ENCODE data around the gene UXS1.

UXS1 gene

GRCh38 chr2:106126295-106126694 is 67.8 kb downstream of the UXS1 start:
- TF ChIP-seq RARB (CRISPR knock-in tag; IDR thresholded peaks at IDR 0.05): no peak
- no peak for TF ChIP-seq ZFP3 (CRISPR knock-in tag; IDR thresholded peaks at IDR 0.05)
- no peak for TF ChIP-seq ZNF565 (CRISPR knock-in tag; conservative IDR thresholded peaks at IDR 0.05; ENCODE audit: low read depth)
- no peak for TF ChIP-seq ISL1 (CRISPR knock-in tag; IDR thresholded peaks at IDR 0.05)
- TF ChIP-seq TSHZ2 (CRISPR knock-in tag; IDR thresholded peaks at IDR 0.05): no peak
- TF ChIP-seq CSRNP3 (CRISPR knock-in tag; IDR thresholded peaks at IDR 0.05): no peak
- TF ChIP-seq ARNTL (CRISPR knock-in tag; IDR thresholded peaks at IDR 0.05; ENCODE audit: borderline replicate concordance, low read depth): no peak
- TF ChIP-seq ZNF70 (CRISPR knock-in tag; IDR thresholded peaks at IDR 0.05): no peak
- ATAC-seq: no peak

- ATAC-seq: no peak
- no peak for TF ChIP-seq BACH2 (CRISPR knock-in tag; IDR thresholded peaks at IDR 0.05; ENCODE audit: borderline replicate concordance)
- no peak for TF ChIP-seq PPARA (CRISPR knock-in tag; IDR thresholded peaks at IDR 0.05; ENCODE audit: borderline replicate concordance)
- no peak for TF ChIP-seq ZNF565 (CRISPR knock-in tag; conservative IDR thresholded peaks at IDR 0.05; ENCODE audit: low read depth)
- no peak for TF ChIP-seq CSDC2 (CRISPR knock-in tag; IDR thresholded peaks at IDR 0.05)
- TF ChIP-seq ZFP30 (CRISPR knock-in tag; IDR thresholded peaks at IDR 0.05): no peak
- TF ChIP-seq OSR1 (CRISPR knock-in tag; IDR thresholded peaks at IDR 0.05): no peak
- no peak for TF ChIP-seq ZC3H10 (CRISPR knock-in tag; IDR thresholded peaks at IDR 0.05)
- TF ChIP-seq PATZ1 (CRISPR knock-in tag; IDR thresholded peaks at IDR 0.05; ENCODE audit: borderline replicate concordance): no peak
- TF ChIP-seq POU6F1 (CRISPR knock-in tag; IDR thresholded peaks at IDR 0.05; ENCODE audit: borderline replicate concordance, low read depth): no peak
- TF ChIP-seq ESRRG (CRISPR knock-in tag; IDR thresholded peaks at IDR 0.05): no peak
- TF ChIP-seq SNAI2 (CRISPR knock-in tag; IDR thresholded peaks at IDR 0.05): no peak
- TF ChIP-seq ZNF70 (CRISPR knock-in tag; IDR thresholded peaks at IDR 0.05): no peak
- no peak for TF ChIP-seq TCF4 (CRISPR knock-in tag; IDR thresholded peaks at IDR 0.05; ENCODE audit: borderline replicate concordance)
- TF ChIP-seq ZFP3 (CRISPR knock-in tag; IDR thresholded peaks at IDR 0.05): no peak
- no peak for TF ChIP-seq ISL1 (CRISPR knock-in tag; IDR thresholded peaks at IDR 0.05)
These were observed 69.1 kb downstream of the UXS1 start for GRCh38 chr2:106124905-106125549.

GRCh38 chr2:106124106-106124756 is 69.9 kb downstream of the UXS1 start:
- ATAC-seq: no peak

More at GRCh38 chr2:106124106-106124756, 69.9 kb downstream of the UXS1 start:
- TF ChIP-seq PATZ1 (CRISPR knock-in tag; IDR thresholded peaks at IDR 0.05; ENCODE audit: borderline replicate concordance) (no peak), ISL1 (CRISPR knock-in tag; IDR thresholded peaks at IDR 0.05) (no peak), PPARA (CRISPR knock-in tag; IDR thresholded peaks at IDR 0.05; ENCODE audit: borderline replicate concordance) (no peak), SNAI2 (CRISPR knock-in tag; IDR thresholded peaks at IDR 0.05) (no peak), ZNF70 (CRISPR knock-in tag; IDR thresholded peaks at IDR 0.05) (no peak)

Data from SK-N-SH treated with all-trans-retinoic acid at 6 μM for 48 hours (cell line).